Measurements from ENCODE around the gene RIC8A. TPM values are rescaled to one million over a fixed set of nuclear protein-coding genes. Genes with fewer than 3 reads are reported as not detected.
A peak's percentile ranks its signal among the peaks of the same experiment; 100 is the strongest.

Gene RIC8A
- total and polyA plus RNA-seq, 9 of the 15 experiments (the other 6 are each of a cell fraction or from before 2014, with no cell fraction given), result 10.7 to 108 (median 72.1) TPM

- TF ChIP-seq SAP30 (IDR thresholded peaks at IDR 0.05; ENCODE audit: borderline replicate concordance, insufficient read depth, low read depth, low read length, poor library complexity, severe bottlenecking) (peak; percentile 30), SIN3B (IDR thresholded peaks at IDR 0.05; ENCODE audit: low read depth) (no peak), TCF7L2 (IDR thresholded peaks at IDR 0.05; ENCODE audit: low read depth, low read length) (no peak), MTA3 (IDR thresholded peaks at IDR 0.05; ENCODE audit: borderline replicate concordance) (peak; percentile 56), IRF9 (tag; IDR thresholded peaks at IDR 0.05) (no peak), GTF2E2 (tag; IDR thresholded peaks at IDR 0.05) (peak; percentile 71; the same call in 1 of the 2 replicates), NUFIP1 (IDR thresholded peaks at IDR 0.05; ENCODE audit: partially characterized antibody) (peak; percentile 57), SUPT5H (IDR thresholded peaks at IDR 0.05) (peak; percentile 96), HMGXB4 (CRISPR knock-in tag; IDR thresholded peaks at IDR 0.05) (peak; percentile 81; the same call in 1 of the 2 replicates), PREB (CRISPR knock-in tag; IDR thresholded peaks at IDR 0.05) (no peak), MECOM (CRISPR knock-in tag; IDR thresholded peaks at IDR 0.05) (no peak), ETV1 (tag; conservative IDR thresholded peaks at IDR 0.05; ENCODE audit: low read depth) (peak; percentile 53), SNAPC5 (CRISPR knock-in tag; IDR thresholded peaks at IDR 0.05) (no peak), SRF (CRISPR knock-in tag; IDR thresholded peaks at IDR 0.05) (peak in 1 of 2 experiments; percentile 73; a peak in 1 of 4 replicates), CREB3L1 (IDR thresholded peaks at IDR 0.05; ENCODE audit: borderline replicate concordance, low read depth) (peak; percentile 98), GATAD2B (IDR thresholded peaks at IDR 0.05; ENCODE audit: borderline replicate concordance) (no peak), POLR2H (tag; IDR thresholded peaks at IDR 0.05; ENCODE audit: low read depth) (peak; percentile 69), NRF1 (conservative IDR thresholded peaks at IDR 0.05 in 1 of 2, IDR thresholded peaks at IDR 0.05 in 1 of 2) (peak; percentile 89 to 91), EP300 (IDR thresholded peaks at IDR 0.05; ENCODE audit: low read length) (peak; percentile 23; the same call in 1 of the 2 replicates), BMI1 (IDR thresholded peaks at IDR 0.05; ENCODE audit: low read length) (no peak), SRSF7 (optimal IDR thresholded peaks at IDR 0.05; ENCODE audit: low read depth, low read length) (no peak)
Measured at GRCh38 chr11:207208-207862, at the start of gene RIC8A, which contains the start of gene BET1L (continued).
